SIG-M5 treated with dmso at 0.1 percent for 504 hours (cell line): ENCODE measurements around the gene TGFBR3.

Source experiments
- DNase-seq: peaks from one replicate; lab custom pipeline; 2025; ENCODE audit not compliant: unreplicated experiment; lab: John Stamatoyannopoulos, UW

The TGFBR3 gene

GRCh38 chr1:91661121-91661520 lies 224.8 kb downstream of the TGFBR3 start:
- DNase-seq: no peak

- DNase-seq: no peak
Observed at GRCh38 chr1:91660708-91661107, 225.2 kb downstream of the TGFBR3 start.

GRCh38 chr1:91655912-91656449 lies 230.0 kb downstream of the TGFBR3 start:
- DNase-seq: no peak

GRCh38 chr1:91653183-91653582 lies 232.8 kb downstream of the TGFBR3 start:
- DNase-seq: no peak

GRCh38 chr1:91651661-91652071 lies 234.3 kb downstream of the TGFBR3 start:
- no peak for DNase-seq

- no peak for DNase-seq
Observed at GRCh38 chr1:91651243-91651642, 234.7 kb downstream of the TGFBR3 start.

GRCh38 chr1:91650764-91651163 lies 235.2 kb downstream of the TGFBR3 start:
- DNase-seq: no peak

GRCh38 chr1:91647061-91647460 lies 238.9 kb downstream of the TGFBR3 start:
- no peak for DNase-seq

- no peak for DNase-seq
Observed at GRCh38 chr1:91645031-91645430, 240.9 kb downstream of the TGFBR3 start.

GRCh38 chr1:91643431-91643830 lies 242.5 kb downstream of the TGFBR3 start:
- no peak for DNase-seq

GRCh38 chr1:91640877-91641526 lies 244.9 kb downstream of the TGFBR3 start:
- no peak for DNase-seq

- DNase-seq: no peak
Observed at GRCh38 chr1:91637539-91637994, 248.4 kb downstream of the TGFBR3 start.

- DNase-seq: no peak
Observed at GRCh38 chr1:91635763-91636162, 250.2 kb downstream of the TGFBR3 start.

- DNase-seq: no peak
Observed at GRCh38 chr1:91633438-91633837, 252.5 kb downstream of the TGFBR3 start.

- DNase-seq: no peak
Observed at GRCh38 chr1:91631718-91632330, 254.1 kb downstream of the TGFBR3 start.

GRCh38 chr1:91630803-91631202 lies 255.1 kb downstream of the TGFBR3 start:
- no peak for DNase-seq
